Stimulated activated CD8-positive, alpha-beta memory T cell treated with anti-CD3 and anti-CD28 coated beads, Interleukin-4, amount 100 ng/mL, for 4 hours (primary cell): ENCODE data around the gene MED16.
"Not testable (repeated sequence)": the region's sequence is repeated elsewhere in the genome, so short reads cannot be mapped to it uniquely, and the experiment has no call there.

ENCODE experiments used
- DNase-seq, 2 donors: peaks; one replicate each; pipeline ENCODE4 v3.0.0-alpha.2; 2020; ENCODE audit warnings: low read depth in 2 of 2, low spot score in 1 of 2

The MED16 gene

DNA sequence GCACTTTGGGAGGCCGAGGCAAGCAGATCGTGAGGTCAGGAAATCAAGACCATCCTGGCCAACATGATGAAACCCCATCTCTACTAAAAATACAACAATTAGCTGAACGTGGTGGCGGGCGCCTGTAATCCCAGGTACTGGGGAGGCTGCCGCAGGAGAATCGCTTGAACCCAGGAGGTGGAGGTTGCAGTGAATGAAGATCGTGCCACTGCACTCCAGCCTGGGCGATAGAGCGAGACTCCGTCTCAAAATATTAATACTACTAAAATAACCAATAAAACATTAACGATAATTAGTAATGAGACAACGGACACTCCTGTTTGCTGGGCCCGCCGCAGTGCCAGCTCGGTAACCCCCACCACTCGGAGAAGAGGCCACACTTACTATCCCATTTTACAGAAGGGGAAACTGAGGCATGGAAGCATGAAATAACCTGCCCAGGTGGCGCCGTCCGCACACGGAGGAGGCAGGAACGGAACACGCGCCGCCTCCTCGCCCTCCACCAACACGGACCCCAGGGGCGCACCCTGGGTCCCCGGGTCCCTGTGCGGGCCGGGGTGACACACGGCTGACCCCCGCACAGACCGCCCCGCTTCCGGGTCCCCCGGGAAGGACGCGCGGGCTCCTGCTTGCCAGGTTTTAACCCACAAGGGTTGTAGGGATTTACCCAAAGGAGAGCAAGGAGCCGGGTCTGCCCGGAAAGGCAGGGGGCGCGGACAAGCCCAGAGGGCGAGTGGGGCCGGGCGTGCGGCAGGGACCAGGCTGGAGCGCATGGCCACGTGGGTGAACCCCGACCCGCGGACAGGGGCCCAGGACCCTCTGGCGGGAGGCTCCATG, 18.4 kb upstream of the MED16 start:
- DNase-seq: no peak

GRCh38 chr19:907183-907853, 14.3 kb upstream of the MED16 start:
- DNase-seq: no peak

- no peak for DNase-seq
These were observed 13.5 kb upstream of the MED16 start for GRCh38 chr19:906480-906879.

DNA sequence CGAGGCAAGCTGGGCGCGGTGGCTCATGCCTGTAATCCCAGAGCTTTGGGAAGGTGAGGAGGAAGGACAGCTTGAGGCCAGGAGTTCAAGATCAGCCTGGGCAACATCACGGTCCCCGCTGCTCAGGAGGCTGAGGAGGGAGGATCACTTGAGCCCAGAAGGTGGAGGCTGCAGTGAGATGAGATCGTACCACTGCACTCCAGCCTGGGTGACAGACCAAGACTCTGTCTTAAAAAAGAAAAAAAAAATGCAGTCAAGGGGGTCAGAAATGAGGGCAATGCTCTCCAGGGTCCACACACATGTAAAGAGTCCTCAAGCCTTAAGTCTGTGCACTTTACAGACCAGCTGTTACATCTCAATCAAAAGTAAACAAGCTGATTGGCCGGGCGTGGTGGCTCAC, 11.6 kb upstream of the MED16 start:
- DNase-seq: no peak

DNA sequence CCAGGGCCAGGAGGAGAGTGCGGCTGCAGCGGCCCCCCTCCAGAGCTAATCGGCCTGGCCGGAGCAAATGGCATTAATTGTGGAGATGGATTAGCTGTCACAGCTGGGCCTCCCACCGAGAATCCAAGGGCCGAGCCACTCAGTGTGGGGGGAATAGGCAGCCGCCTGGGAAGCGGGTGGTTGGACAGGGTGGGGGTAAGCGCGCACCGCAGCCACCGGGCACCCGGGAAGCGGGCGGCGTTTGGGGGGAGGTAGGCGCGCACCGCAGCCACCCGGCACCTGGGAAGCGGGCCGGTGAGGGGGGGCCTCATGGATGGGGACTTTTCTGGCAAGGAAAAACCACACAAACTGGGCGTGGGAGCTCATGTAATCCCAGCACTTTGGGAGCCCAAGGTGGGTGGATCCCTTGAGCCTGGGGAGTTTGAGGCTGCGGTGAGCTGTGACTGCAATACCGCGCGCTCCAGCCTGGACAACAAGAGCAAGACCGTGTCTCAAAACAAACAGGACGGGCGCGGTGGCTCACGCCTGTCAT, 10.3 kb upstream of the MED16 start:
- DNase-seq: no peak

- DNase-seq: no peak
These were observed 9.6 kb upstream of the MED16 start for GRCh38 chr19:902446-903226.

GRCh38 chr19:902093-902370, 9.0 kb upstream of the MED16 start:
- DNase-seq: no peak

GRCh38 chr19:901216-902092, 8.5 kb upstream of the MED16 start:
- DNase-seq: no peak

DNA sequence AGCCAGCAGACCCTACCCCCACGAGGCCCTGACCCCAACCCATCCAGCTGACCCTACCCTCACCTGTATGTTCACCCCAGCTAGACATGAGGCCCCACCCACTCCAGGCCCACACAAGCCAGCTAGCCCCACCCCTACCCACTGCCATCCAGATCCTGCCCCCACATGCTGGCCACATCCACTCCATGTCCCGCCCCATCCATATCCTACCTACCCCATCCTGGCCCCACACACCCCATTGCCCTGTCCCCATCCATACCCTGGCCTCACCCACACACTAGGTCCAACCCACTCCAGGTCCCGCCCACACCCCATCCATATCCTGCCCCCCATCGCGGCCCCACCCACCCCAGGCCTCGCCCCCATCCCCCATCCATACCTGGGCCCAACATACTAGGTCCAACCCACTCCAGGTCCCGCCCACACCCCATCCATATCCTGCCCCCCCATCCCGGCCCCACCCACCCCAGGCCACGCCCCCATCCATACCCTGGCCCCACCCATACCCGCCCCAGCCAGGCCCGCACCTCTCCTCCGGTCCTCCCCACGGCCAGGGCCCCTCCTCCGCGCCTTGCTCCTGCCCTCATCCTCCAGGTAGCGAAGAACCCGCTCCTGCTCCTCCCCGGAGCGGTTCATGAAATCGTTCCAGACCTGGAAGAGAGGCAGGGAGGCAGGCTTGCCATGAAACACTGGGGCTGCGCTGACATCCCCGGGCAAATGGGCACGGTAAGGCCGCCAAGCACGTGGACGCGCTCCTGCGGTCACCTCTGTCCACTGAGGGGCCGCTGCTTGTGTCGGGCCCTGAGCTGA, 7.5 kb upstream of the MED16 start:
- no peak for DNase-seq

- no peak for DNase-seq
These were observed 7.0 kb upstream of the MED16 start for GRCh38 chr19:900043-900301.

DNA sequence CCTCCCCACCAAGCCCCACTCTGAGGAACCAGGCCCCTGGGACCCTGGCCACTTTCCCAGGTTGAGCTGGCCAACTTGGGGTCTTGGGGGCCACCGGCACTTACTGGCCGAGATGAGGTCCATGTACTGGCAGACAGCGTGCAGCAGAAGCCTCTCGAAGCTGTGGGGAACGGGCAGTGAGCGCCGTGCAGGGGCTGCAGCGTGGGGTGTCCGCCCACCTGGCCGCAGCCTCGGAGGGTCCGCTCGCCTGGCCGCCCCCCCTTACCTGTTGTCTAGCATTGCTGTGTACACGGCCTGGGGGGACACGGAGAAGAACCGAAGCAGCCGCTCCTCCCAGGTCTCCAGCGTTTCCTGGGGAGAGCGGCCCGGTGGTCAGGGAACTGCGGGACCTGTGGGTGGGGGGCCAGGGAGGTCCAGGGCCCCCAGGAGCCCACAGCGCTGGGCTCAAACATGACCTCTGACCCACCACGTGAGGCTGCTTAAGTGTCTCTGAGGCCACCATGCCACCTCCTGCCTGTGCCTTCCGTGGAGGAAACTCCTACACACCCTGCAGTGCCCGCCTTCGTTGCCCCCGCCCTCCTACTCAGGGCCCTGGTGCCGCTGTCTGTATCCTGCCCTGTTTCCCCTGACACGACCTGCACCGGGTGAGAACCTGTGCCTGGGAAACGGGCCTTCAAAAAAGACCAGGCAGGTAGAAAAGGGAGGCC, 6.5 kb upstream of the MED16 start:
- DNase-seq: no peak

GRCh38 chr19:898663-899062, 5.7 kb upstream of the MED16 start:
- no peak for DNase-seq

DNA sequence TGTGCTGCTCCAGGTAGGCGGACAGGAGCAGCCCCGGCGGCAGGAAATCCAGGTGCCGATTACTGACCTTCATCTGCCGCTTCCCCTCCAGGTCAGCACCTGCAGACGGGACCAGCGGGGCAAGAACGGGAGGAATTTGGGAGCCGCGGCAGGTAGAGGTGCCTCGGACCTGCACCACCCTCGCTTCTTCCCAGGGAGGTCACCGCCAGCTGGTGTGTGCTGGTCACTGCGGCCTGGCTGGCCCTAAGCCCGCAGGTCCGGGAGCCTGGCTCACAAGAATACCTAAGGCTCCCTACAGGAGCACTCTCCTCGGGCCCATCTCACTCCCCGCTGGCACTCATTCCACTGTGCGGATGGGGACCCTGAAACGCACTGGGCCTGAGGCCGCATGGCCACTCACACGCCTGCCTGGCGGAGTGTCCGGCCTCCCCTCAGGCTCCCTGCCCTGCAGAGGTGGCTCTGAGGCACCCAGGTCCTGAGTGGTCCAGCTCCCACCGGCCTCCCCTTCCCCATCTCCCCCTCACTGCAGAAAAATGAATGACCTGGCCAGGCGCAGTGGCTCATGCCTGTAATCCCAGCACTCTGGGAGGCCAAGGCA, 4.6 kb upstream of the MED16 start:
- no peak for DNase-seq

GRCh38 chr19:896999-897398, 4.0 kb upstream of the MED16 start:
- no peak for DNase-seq

GRCh38 chr19:896434-896833, 3.4 kb upstream of the MED16 start:
- DNase-seq: no peak

- DNase-seq: no peak
These were observed 619 bp downstream of the MED16 start for GRCh38 chr19:892243-892893.

GRCh38 chr19:891421-892200, 1.4 kb downstream of the MED16 start:
- not testable (repeated sequence) for DNase-seq

DNA sequence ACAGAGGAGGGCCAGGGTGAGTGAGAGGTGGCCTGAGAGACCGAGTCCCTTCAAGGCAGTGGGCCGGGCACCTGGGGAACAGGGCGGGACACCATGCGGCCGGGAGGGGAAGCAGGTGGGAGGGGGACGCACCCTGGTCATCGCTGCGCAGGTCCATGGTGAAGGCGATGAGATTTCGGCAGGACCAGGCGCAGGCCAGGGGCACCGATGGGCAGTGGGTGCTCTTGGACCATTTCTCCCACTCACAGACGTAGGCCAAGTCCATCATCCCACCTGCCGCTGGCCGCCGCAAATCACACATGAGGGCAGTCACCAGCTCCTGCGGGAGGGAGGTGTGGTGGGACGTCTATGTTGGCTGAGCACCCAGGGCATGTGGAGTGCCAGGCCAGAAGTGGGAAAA, 2.2 kb downstream of the MED16 start:
- DNase-seq: no peak
